ENCODE results near the gene ZMYM2. TPM values are rescaled to one million over a fixed set of nuclear protein-coding genes. Genes with fewer than 3 reads are reported as not detected.
A peak's percentile ranks its signal among the peaks of the same experiment; 100 is the strongest.

ZMYM2 gene
- total RNA-seq, 1 donor from 2014 or later = 109 TPM

GRCh38 chr13:19984430-19985218, 26.1 kb downstream of the ZMYM2 start:
- H3K27me3 ChIP-seq (ENCODE audit: insufficient read depth, low read length) = no peaks in the 10 kb centered on the region
- peaks cover 85% of the 10 kb centered on the region for H4K20me1 ChIP-seq (ENCODE audit: insufficient read depth, low read length)
- H3K27ac ChIP-seq (ENCODE audit: low read depth, low read length) = no peak overlapping the region
- peaks cover 29% of the 10 kb centered on the region for H3K4me1 Mint-ChIP-seq (ENCODE audit: low read depth, unreplicated experiment)
- TF ChIP-seq CTCF (IDR thresholded peaks at IDR 0.05; ENCODE audit: insufficient read depth, low read depth, low read length) (peak; percentile 69), EZH2 (IDR thresholded peaks at IDR 0.05; ENCODE audit: insufficient read depth, low read length) (no peak)
- no peaks in the 10 kb centered on the region for H3K4me1 ChIP-seq (ENCODE audit: insufficient read depth, low read length)
- H3K9me3 ChIP-seq (ENCODE audit: insufficient read depth, low read depth, low read length) = no peaks in the 10 kb centered on the region
- H3K9me3 Mint-ChIP-seq (ENCODE audit: unreplicated experiment) = no peaks in the 10 kb centered on the region
- DNase-seq (ENCODE audit: low read depth) = peak; percentile 35
- H2AFZ ChIP-seq (ENCODE audit: low read depth, low read length) = no peak overlapping the region
- H3K9ac ChIP-seq (ENCODE audit: low read length) = no peak overlapping the region
- no peak overlapping the region for H3K4me3 ChIP-seq (ENCODE audit: insufficient read depth, low read depth, low read length)
- H3K27me3 Mint-ChIP-seq (ENCODE audit: low read depth, unreplicated experiment) = no peaks in the 10 kb centered on the region
- peak overlapping the region; percentile 48 for H3K27ac Mint-ChIP-seq (ENCODE audit: unreplicated experiment)
- peaks cover 96% of the 10 kb centered on the region for H3K79me2 ChIP-seq (ENCODE audit: insufficient read depth, low read length)
- H3K4me3 Mint-ChIP-seq (ENCODE audit: unreplicated experiment) = no peak overlapping the region
- FAIRE-seq = no peak
- H3K36me3 Mint-ChIP-seq (ENCODE audit: low read depth, unreplicated experiment) = peaks cover 12% of the 10 kb centered on the region
- H3K4me2 ChIP-seq (ENCODE audit: low read length) = no peak overlapping the region
- H3K36me3 ChIP-seq (ENCODE audit: insufficient read depth, low read length) = peaks cover 3% of the 10 kb centered on the region

- H3K9me3 ChIP-seq (ENCODE audit: insufficient read depth, low read depth, low read length) = no peaks in the 10 kb centered on the region
- H4K20me1 ChIP-seq (ENCODE audit: insufficient read depth, low read length) = peaks cover 87% of the 10 kb centered on the region
- H3K4me1 ChIP-seq (ENCODE audit: insufficient read depth, low read length) = no peaks in the 10 kb centered on the region
- TF ChIP-seq EZH2 (IDR thresholded peaks at IDR 0.05; ENCODE audit: insufficient read depth, low read length) = no peak
- peaks cover 3% of the 10 kb centered on the region for H3K36me3 ChIP-seq (ENCODE audit: insufficient read depth, low read length)
- H3K27ac Mint-ChIP-seq (ENCODE audit: unreplicated experiment) = peak overlapping the region; percentile 41
- no peaks in the 10 kb centered on the region for H3K27me3 ChIP-seq (ENCODE audit: insufficient read depth, low read length)
- H3K4me3 ChIP-seq (ENCODE audit: insufficient read depth, low read depth, low read length) = no peak overlapping the region
- H3K4me2 ChIP-seq (ENCODE audit: low read length) = no peak overlapping the region
- H2AFZ ChIP-seq (ENCODE audit: low read depth, low read length) = no peak overlapping the region
- FAIRE-seq (no peak), DNase-seq (ENCODE audit: low read depth) (no peak)
- H3K27ac ChIP-seq (ENCODE audit: low read depth, low read length) = no peak overlapping the region
- H3K4me3 Mint-ChIP-seq (ENCODE audit: unreplicated experiment) = no peak overlapping the region
- no peaks in the 10 kb centered on the region for H3K9me3 Mint-ChIP-seq (ENCODE audit: unreplicated experiment)
- H3K27me3 Mint-ChIP-seq (ENCODE audit: low read depth, unreplicated experiment) = no peaks in the 10 kb centered on the region
- peaks cover 33% of the 10 kb centered on the region for H3K4me1 Mint-ChIP-seq (ENCODE audit: low read depth, unreplicated experiment)
- peaks cover 96% of the 10 kb centered on the region for H3K79me2 ChIP-seq (ENCODE audit: insufficient read depth, low read length)
- H3K36me3 Mint-ChIP-seq (ENCODE audit: low read depth, unreplicated experiment) = peaks cover 9% of the 10 kb centered on the region
- no peak overlapping the region for H3K9ac ChIP-seq (ENCODE audit: low read length)
Observed at GRCh38 chr13:19985219-19985556, 26.7 kb downstream of the ZMYM2 start.

GRCh38 chr13:19991531-19991930, 33.0 kb downstream of the ZMYM2 start:
- TF ChIP-seq EZH2 (IDR thresholded peaks at IDR 0.05; ENCODE audit: insufficient read depth, low read length) (no peak), CTCF (IDR thresholded peaks at IDR 0.05; ENCODE audit: insufficient read depth, low read depth, low read length) (no peak)
- H3K4me2 ChIP-seq (ENCODE audit: low read length) = no peak overlapping the region
- Mint-ChIP-seq H3K4me1 (ENCODE audit: low read depth, unreplicated experiment) (peaks cover 16% of the 10 kb centered on the region), H3K36me3 (ENCODE audit: low read depth, unreplicated experiment) (peaks cover 17% of the 10 kb centered on the region), H3K9me3 (ENCODE audit: unreplicated experiment) (no peaks in the 10 kb centered on the region), H3K27me3 (ENCODE audit: low read depth, unreplicated experiment) (no peaks in the 10 kb centered on the region), H3K27ac (ENCODE audit: unreplicated experiment) (peak overlapping the region; percentile 18), H3K4me3 (ENCODE audit: unreplicated experiment) (no peak overlapping the region)
- DNase-seq (ENCODE audit: low read depth) = no peak
- H4K20me1 ChIP-seq (ENCODE audit: insufficient read depth, low read length) = peaks cover 73% of the 10 kb centered on the region
- H3K79me2 ChIP-seq (ENCODE audit: insufficient read depth, low read length) = peaks cover 99% of the 10 kb centered on the region
- H3K4me1 ChIP-seq (ENCODE audit: insufficient read depth, low read length) = no peaks in the 10 kb centered on the region
- H3K27me3 ChIP-seq (ENCODE audit: insufficient read depth, low read length) = no peaks in the 10 kb centered on the region
- peaks cover 26% of the 10 kb centered on the region for H3K36me3 ChIP-seq (ENCODE audit: insufficient read depth, low read length)
- no peak overlapping the region for H3K9ac ChIP-seq (ENCODE audit: low read length)
- no peak overlapping the region for H2AFZ ChIP-seq (ENCODE audit: low read depth, low read length)
- H3K27ac ChIP-seq (ENCODE audit: low read depth, low read length) = no peak overlapping the region
- H3K9me3 ChIP-seq (ENCODE audit: insufficient read depth, low read depth, low read length) = no peaks in the 10 kb centered on the region
- H3K4me3 ChIP-seq (ENCODE audit: insufficient read depth, low read depth, low read length) = no peak overlapping the region
- FAIRE-seq = no peak

All from astrocyte (in vitro differentiated cells and primary cell).